Astrocyte (in vitro differentiated cells and primary cell): Measurements from ENCODE around the gene HBM. TPM values are rescaled to one million over a fixed set of nuclear protein-coding genes. Genes with fewer than 3 reads are reported as not detected.
"Not testable (repeated sequence)": the region's sequence is repeated elsewhere in the genome, so short reads cannot be mapped to it uniquely, and the experiment has no call there.

Experiments used
- DNase-seq: peaks from one replicate; pipeline ENCODE4 v3.0.0-alpha.2; 2010; ENCODE audit warnings: low read depth
- FAIRE-seq: peaks from 2 replicates; lab custom pipeline; 2011; peaks lifted over from hg19 to GRCh38; lab: Jason Lieb, UNC
- H2AFZ ChIP-seq: 2 replicates; pipeline ENCODE4 v1.6.0; 2012; ENCODE audit warnings: low read depth, low read length, inconsistent platforms
- H3K27ac ChIP-seq: 2 replicates; pipeline ENCODE4 v1.5.1; 2011; ENCODE audit warnings: low read depth, low read length, inconsistent platforms
- H3K27me3 ChIP-seq: 2 replicates; pipeline ENCODE4 v1.6.0; 2011; ENCODE audit warnings: low read length, inconsistent platforms; ENCODE audit not compliant: insufficient read depth
- H3K36me3 ChIP-seq: 2 replicates; pipeline ENCODE4 v1.5.1; 2011; ENCODE audit warnings: low read length, inconsistent platforms; ENCODE audit not compliant: insufficient read depth
- H3K4me1 ChIP-seq: 2 replicates; pipeline ENCODE4 v1.5.1; 2011; ENCODE audit warnings: low read length, inconsistent platforms; ENCODE audit not compliant: insufficient read depth
- H3K4me2 ChIP-seq: 2 replicates; pipeline ENCODE4 v1.6.0; 2012; ENCODE audit warnings: low read length, inconsistent platforms
- H3K4me3 ChIP-seq: 2 replicates; pipeline ENCODE4 v1.5.1; 2011; ENCODE audit warnings: low read depth, mild to moderate bottlenecking, low read length, inconsistent platforms; ENCODE audit not compliant: insufficient read depth
- H3K79me2 ChIP-seq: 2 replicates; pipeline ENCODE4 v1.6.0; 2012; ENCODE audit warnings: mild to moderate bottlenecking, low read length, inconsistent platforms; ENCODE audit not compliant: insufficient read depth
- H3K9ac ChIP-seq: 2 replicates; pipeline ENCODE4 v1.6.0; 2012; ENCODE audit warnings: mild to moderate bottlenecking, low read length, inconsistent platforms
- H3K9me3 ChIP-seq: 2 replicates; pipeline ENCODE4 v1.5.1; 2012; ENCODE audit warnings: low read depth, mild to moderate bottlenecking, low read length, inconsistent platforms; ENCODE audit not compliant: insufficient read depth
- H4K20me1 ChIP-seq: 2 replicates; pipeline ENCODE4 v1.6.0; 2012; ENCODE audit warnings: low read length, inconsistent platforms; ENCODE audit not compliant: insufficient read depth
- H3K27ac Mint-ChIP-seq: one replicate; pipeline ENCODE4 v1.8.0; 2021; ENCODE audit warnings: mild to moderate bottlenecking, mixed read lengths; ENCODE audit not compliant: unreplicated experiment
- H3K27me3 Mint-ChIP-seq: one replicate; pipeline ENCODE4 v1.8.0; 2021; ENCODE audit warnings: low read depth, mixed read lengths; ENCODE audit not compliant: unreplicated experiment
- H3K36me3 Mint-ChIP-seq: one replicate; pipeline ENCODE4 v1.8.0; 2021; ENCODE audit warnings: low read depth, mixed read lengths; ENCODE audit not compliant: unreplicated experiment
- H3K4me1 Mint-ChIP-seq: one replicate; pipeline ENCODE4 v1.8.0; 2021; ENCODE audit warnings: low read depth, mixed read lengths; ENCODE audit not compliant: unreplicated experiment
- H3K4me3 Mint-ChIP-seq: one replicate; pipeline ENCODE4 v1.8.0; 2021; ENCODE audit warnings: mild to moderate bottlenecking, moderate library complexity, mixed read lengths; ENCODE audit not compliant: unreplicated experiment
- H3K9me3 Mint-ChIP-seq: one replicate; pipeline ENCODE4 v1.8.0; 2021; ENCODE audit warnings: mild to moderate bottlenecking, mixed read lengths; ENCODE audit not compliant: unreplicated experiment
- CTCF ChIP-seq: IDR thresholded peaks from 2 replicates; pipeline ENCODE4 v1.5.1; 2011; ENCODE audit warnings: low read depth, mild to moderate bottlenecking, inconsistent platforms, low read length, moderate library complexity; ENCODE audit not compliant: insufficient read depth
- EZH2 ChIP-seq: IDR thresholded peaks from 2 replicates; pipeline ENCODE4 v1.6.1; 2012; ENCODE audit warnings: mild to moderate bottlenecking, low read length, inconsistent platforms; ENCODE audit not compliant: insufficient read depth
- total RNA-seq: library from RNA; stranded (reverse); gene quantifications from 2 replicates; pipeline ENCODE4 v1.2.1, GENCODE V29; 2021

HBM gene
- total RNA-seq, 1 donor from 2014 or later = not detected

- Histone ChIP-seq H3K9ac (no peak overlapping the region), H4K20me1 (no peaks in the 10 kb centered on the region), H3K27ac (no peak overlapping the region), H3K36me3 (no peaks in the 10 kb centered on the region), H3K9me3 (peaks cover 2% of the 10 kb centered on the region), H3K4me2 (no peak overlapping the region), H3K4me1 (peaks cover 6% of the 10 kb centered on the region), H3K4me3 (no peak overlapping the region), H3K79me2 (no peaks in the 10 kb centered on the region), H3K27me3 (peaks cover 41% of the 10 kb centered on the region), H2AFZ (no peak overlapping the region)
- peaks cover 10% of the 10 kb centered on the region for H3K9me3 Mint-ChIP-seq
- no peaks in the 10 kb centered on the region for H3K36me3 Mint-ChIP-seq
- no peak for FAIRE-seq
- H3K27ac Mint-ChIP-seq = no peak overlapping the region
- H3K4me3 Mint-ChIP-seq = no peak overlapping the region
- TF ChIP-seq CTCF = no peak
- TF ChIP-seq EZH2 = no peak
- H3K4me1 Mint-ChIP-seq = peaks cover 2% of the 10 kb centered on the region
- H3K27me3 Mint-ChIP-seq = peaks cover 50% of the 10 kb centered on the region
- no peak for DNase-seq
Observed at GRCh38 chr16:167122-167690, 1.4 kb downstream of the HBM start.

- no peak for DNase-seq
- Histone ChIP-seq H3K36me3 (no peaks in the 10 kb centered on the region), H3K27me3 (peaks cover 38% of the 10 kb centered on the region), H3K9ac (no peak overlapping the region), H4K20me1 (no peaks in the 10 kb centered on the region), H3K4me1 (peaks cover 6% of the 10 kb centered on the region), H3K4me2 (no peak overlapping the region), H3K4me3 (no peak overlapping the region), H3K27ac (no peak overlapping the region), H3K79me2 (no peaks in the 10 kb centered on the region), H3K9me3 (peaks cover 2% of the 10 kb centered on the region), H2AFZ (no peak overlapping the region)
- peaks cover 6% of the 10 kb centered on the region for H3K9me3 Mint-ChIP-seq
- H3K27ac Mint-ChIP-seq = peak overlapping the region; percentile 26
- H3K4me1 Mint-ChIP-seq = peaks cover 2% of the 10 kb centered on the region
- no peaks in the 10 kb centered on the region for H3K36me3 Mint-ChIP-seq
- no peak overlapping the region for H3K4me3 Mint-ChIP-seq
- H3K27me3 Mint-ChIP-seq = peaks cover 47% of the 10 kb centered on the region
- no peak for FAIRE-seq
- no peak for TF ChIP-seq CTCF
- TF ChIP-seq EZH2 = no peak
Observed at GRCh38 chr16:168424-168823, 2.6 kb downstream of the HBM start.

- Histone ChIP-seq H3K79me2 (no peaks in the 10 kb centered on the region), H3K4me2 (no peak overlapping the region), H3K9ac (no peak overlapping the region), H3K27ac (no peak overlapping the region), H2AFZ (no peak overlapping the region), H3K27me3 (peaks cover 38% of the 10 kb centered on the region), H3K4me1 (peaks cover 6% of the 10 kb centered on the region), H4K20me1 (no peaks in the 10 kb centered on the region), H3K9me3 (peaks cover 2% of the 10 kb centered on the region), H3K4me3 (no peak overlapping the region), H3K36me3 (no peaks in the 10 kb centered on the region)
- DNase-seq (no peak), FAIRE-seq (no peak)
- no peaks in the 10 kb centered on the region for H3K36me3 Mint-ChIP-seq
- peaks cover 6% of the 10 kb centered on the region for H3K9me3 Mint-ChIP-seq
- peaks cover 48% of the 10 kb centered on the region for H3K27me3 Mint-ChIP-seq
- H3K4me3 Mint-ChIP-seq = no peak overlapping the region
- no peak for TF ChIP-seq EZH2
- no peak for TF ChIP-seq CTCF
- peak overlapping the region; percentile 26 for H3K27ac Mint-ChIP-seq
- peaks cover 2% of the 10 kb centered on the region for H3K4me1 Mint-ChIP-seq
Observed at GRCh38 chr16:169014-169413, 3.2 kb downstream of the HBM start.

DNA sequence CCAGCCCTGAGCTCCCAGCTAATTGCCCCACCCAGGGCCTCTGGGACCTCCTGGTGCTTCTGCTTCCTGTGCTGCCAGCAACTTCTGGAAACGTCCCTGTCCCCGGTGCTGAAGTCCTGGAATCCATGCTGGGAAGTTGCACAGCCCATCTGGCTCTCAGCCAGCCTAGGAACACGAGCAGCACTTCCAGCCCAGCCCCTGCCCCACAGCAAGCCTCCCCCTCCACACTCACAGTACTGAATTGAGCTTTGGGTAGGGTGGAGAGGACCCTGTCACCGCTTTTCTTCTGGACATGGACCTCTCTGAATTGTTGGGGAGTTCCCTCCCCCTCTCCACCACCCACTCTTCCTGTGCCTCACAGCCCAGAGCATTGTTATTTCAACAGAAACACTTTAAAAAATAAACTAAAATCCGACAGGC is 4.3 kb downstream of the HBM start:
- DNase-seq, H3K4me1 Mint-ChIP-seq, H3K27ac ChIP-seq, H3K4me2 ChIP-seq, H3K79me2 ChIP-seq, H3K4me3 Mint-ChIP-seq, H3K4me1 ChIP-seq, H3K9me3 ChIP-seq, H3K27ac Mint-ChIP-seq, H3K4me3 ChIP-seq, H4K20me1 ChIP-seq, H2AFZ ChIP-seq, H3K36me3 ChIP-seq, H3K9ac ChIP-seq, H3K9me3 Mint-ChIP-seq, H3K36me3 Mint-ChIP-seq, FAIRE-seq: not testable (repeated sequence)
- H3K27me3 Mint-ChIP-seq = peaks cover 57% of the 10 kb centered on the region
- peaks cover 45% of the 10 kb centered on the region for H3K27me3 ChIP-seq
